ENCODE measurements around the gene PNISR. TPM values are rescaled to one million over a fixed set of nuclear protein-coding genes. Genes with fewer than 3 reads are reported as not detected.

The PNISR gene
- total RNA-seq, 1 donor from 2014 or later = 498 TPM

DNA sequence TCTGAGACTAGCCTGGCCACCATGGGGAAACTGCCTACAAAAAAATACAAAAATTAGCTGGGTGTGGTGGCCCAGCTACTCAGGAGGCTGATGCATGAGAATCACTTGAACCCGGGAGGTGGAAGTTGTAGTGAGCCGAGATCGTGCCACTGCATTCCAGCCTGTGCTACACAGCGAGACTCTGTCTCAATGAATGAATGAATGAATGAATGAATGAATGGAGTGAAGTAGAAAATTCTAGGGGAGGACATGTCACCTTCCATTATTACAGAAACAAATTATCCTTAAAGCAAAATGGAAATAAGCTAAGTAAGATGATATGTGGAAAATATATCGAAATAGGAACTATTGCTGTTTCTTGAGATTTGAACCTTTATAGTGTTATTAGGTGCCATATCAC lies 2.9 kb upstream of the PNISR start:
- Mint-ChIP-seq H3K4me3 (no peak overlapping the region), H3K27me3 (ENCODE audit: insufficient read depth, low read depth) (no peaks in the 10 kb centered on the region), H3K27ac (no peak overlapping the region), H3K36me3 (peaks cover 19% of the 10 kb centered on the region), H3K9me3 (no peaks in the 10 kb centered on the region), H3K4me1 (peaks cover 51% of the 10 kb centered on the region)
- H3F3A ChIP-seq (ENCODE audit: low read depth) = peaks cover 18% of the 10 kb centered on the region
- H3K9me3 ChIP-seq (ENCODE audit: low read depth) = no peaks in the 10 kb centered on the region
- H3K27me3 ChIP-seq = no peaks in the 10 kb centered on the region
- no peak overlapping the region for H3K4me3 ChIP-seq
- no peak overlapping the region for H3K9ac ChIP-seq
- no peak overlapping the region for H3K4me2 ChIP-seq
- H3K79me2 ChIP-seq (ENCODE audit: low read depth) = peaks cover 28% of the 10 kb centered on the region
- peaks cover 22% of the 10 kb centered on the region for H3K4me1 ChIP-seq
- DNase-seq (ENCODE audit: low spot score) = no peak
- TF ChIP-seq EZH2 (IDR thresholded peaks at IDR 0.05) (no peak), EZH2phosphoT487 (IDR thresholded peaks at IDR 0.05) (no peak)
- TF ChIP-seq, protein P1, sequence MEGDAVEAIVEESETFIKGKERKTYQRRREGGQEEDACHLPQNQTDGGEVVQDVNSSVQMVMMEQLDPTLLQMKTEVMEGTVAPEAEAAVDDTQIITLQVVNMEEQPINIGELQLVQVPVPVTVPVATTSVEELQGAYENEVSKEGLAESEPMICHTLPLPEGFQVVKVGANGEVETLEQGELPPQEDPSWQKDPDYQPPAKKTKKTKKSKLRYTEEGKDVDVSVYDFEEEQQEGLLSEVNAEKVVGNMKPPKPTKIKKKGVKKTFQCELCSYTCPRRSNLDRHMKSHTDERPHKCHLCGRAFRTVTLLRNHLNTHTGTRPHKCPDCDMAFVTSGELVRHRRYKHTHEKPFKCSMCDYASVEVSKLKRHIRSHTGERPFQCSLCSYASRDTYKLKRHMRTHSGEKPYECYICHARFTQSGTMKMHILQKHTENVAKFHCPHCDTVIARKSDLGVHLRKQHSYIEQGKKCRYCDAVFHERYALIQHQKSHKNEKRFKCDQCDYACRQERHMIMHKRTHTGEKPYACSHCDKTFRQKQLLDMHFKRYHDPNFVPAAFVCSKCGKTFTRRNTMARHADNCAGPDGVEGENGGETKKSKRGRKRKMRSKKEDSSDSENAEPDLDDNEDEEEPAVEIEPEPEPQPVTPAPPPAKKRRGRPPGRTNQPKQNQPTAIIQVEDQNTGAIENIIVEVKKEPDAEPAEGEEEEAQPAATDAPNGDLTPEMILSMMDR (IDR thresholded peaks at IDR 0.05) = no peak
- peaks cover 17% of the 10 kb centered on the region for H4K20me1 ChIP-seq (ENCODE audit: low read depth)
- no peaks in the 10 kb centered on the region for H3K36me3 ChIP-seq
- H3K27ac ChIP-seq = no peak overlapping the region
- H2AFZ ChIP-seq (replicated peaks) = no peak overlapping the region

DNA sequence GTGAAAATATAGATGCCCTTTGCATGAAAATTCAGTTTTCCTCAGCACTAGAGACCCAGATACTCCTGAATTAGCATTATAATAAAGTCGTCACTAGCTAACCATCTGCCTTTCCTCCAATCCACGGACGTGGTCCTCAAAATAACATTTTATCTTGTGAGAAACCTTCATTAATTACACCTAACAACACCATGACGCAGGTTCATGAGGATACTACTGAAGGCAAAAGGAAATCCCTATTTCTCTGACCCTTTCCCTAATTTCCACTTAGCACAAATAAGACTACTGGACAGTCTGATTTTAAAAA lies 1.3 kb upstream of the PNISR start:
- peak overlapping the region; percentile 99 for H3K27ac Mint-ChIP-seq
- peaks cover 44% of the 10 kb centered on the region for H3K79me2 ChIP-seq (ENCODE audit: low read depth)
- H3K27me3 Mint-ChIP-seq (ENCODE audit: insufficient read depth, low read depth) = no peaks in the 10 kb centered on the region
- H3F3A ChIP-seq (ENCODE audit: low read depth) = peaks cover 18% of the 10 kb centered on the region
- H3K9me3 Mint-ChIP-seq = no peaks in the 10 kb centered on the region
- peak overlapping the region; percentile 86 for H3K4me3 ChIP-seq
- H3K9me3 ChIP-seq (ENCODE audit: low read depth) = no peaks in the 10 kb centered on the region
- no peak overlapping the region for H3K9ac ChIP-seq
- no peaks in the 10 kb centered on the region for H3K36me3 ChIP-seq
- H3K4me1 Mint-ChIP-seq = peaks cover 45% of the 10 kb centered on the region
- peak overlapping the region; percentile 92 for H3K4me2 ChIP-seq
- peak overlapping the region; percentile 100 for H3K4me3 Mint-ChIP-seq
- H3K4me1 ChIP-seq = peaks cover 21% of the 10 kb centered on the region
- no peak overlapping the region for H3K27ac ChIP-seq
- no peak overlapping the region for H2AFZ ChIP-seq (replicated peaks)
- peaks cover 24% of the 10 kb centered on the region for H3K36me3 Mint-ChIP-seq
- no peak for DNase-seq (ENCODE audit: low spot score)
- H3K27me3 ChIP-seq = no peaks in the 10 kb centered on the region
- peaks cover 32% of the 10 kb centered on the region for H4K20me1 ChIP-seq (ENCODE audit: low read depth)
- no peak for TF ChIP-seq EZH2phosphoT487 (IDR thresholded peaks at IDR 0.05)
- no peak for TF ChIP-seq EZH2 (IDR thresholded peaks at IDR 0.05)
- TF ChIP-seq, protein P1 (IDR thresholded peaks at IDR 0.05) = no peak

DNA sequence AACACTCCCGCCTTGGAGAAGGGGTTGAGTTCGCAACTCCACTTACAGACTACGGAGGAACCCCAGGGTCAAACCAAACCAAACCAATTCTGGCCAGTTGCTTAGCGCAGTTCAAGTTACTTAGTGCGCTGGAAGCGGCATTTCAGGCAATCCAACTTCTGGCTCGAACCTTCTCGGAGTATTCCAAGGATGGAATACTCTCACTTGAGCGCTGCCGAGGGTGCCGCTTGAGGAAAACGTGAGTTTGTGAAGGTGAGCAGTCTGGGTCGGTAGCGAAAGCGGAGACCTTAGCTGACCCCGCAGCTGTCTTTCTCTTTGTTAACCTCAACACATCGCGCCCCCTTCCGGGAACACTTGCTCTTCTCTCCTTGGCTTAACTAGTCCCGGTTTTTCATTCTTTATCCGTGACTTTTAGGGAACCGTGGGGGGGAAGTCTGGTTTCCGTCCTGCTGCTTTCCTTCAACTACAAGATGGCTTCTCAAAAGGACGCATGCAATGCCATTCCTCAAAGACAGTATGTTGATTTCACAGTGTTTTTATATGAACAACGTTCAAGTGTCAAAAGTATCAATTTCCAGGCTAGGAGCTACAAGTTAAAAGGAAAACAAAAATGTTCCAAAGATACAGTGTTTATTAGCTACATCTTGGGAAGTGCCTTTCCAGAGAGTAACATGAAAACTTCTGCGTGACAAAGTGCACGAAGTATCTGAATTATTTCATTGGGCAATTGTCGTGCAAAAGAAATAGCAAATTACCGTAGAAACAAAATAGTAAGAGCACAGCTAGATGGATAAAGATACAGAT lies 741 bp upstream of the PNISR start:
- H3F3A ChIP-seq (ENCODE audit: low read depth) = peaks cover 18% of the 10 kb centered on the region
- H3K4me1 Mint-ChIP-seq = peaks cover 49% of the 10 kb centered on the region
- no peaks in the 10 kb centered on the region for H3K9me3 Mint-ChIP-seq
- TF ChIP-seq EZH2 (IDR thresholded peaks at IDR 0.05) = peak; percentile 24
- TF ChIP-seq, protein P1 (IDR thresholded peaks at IDR 0.05) = peak; percentile 71
- peak; percentile 19 for TF ChIP-seq EZH2phosphoT487 (IDR thresholded peaks at IDR 0.05)
- peak overlapping the region; percentile 100 for H3K4me3 Mint-ChIP-seq
- H3K36me3 ChIP-seq = no peaks in the 10 kb centered on the region
- H3K27me3 Mint-ChIP-seq (ENCODE audit: insufficient read depth, low read depth) = no peaks in the 10 kb centered on the region
- peak overlapping the region; percentile 94 for H2AFZ ChIP-seq (replicated peaks)
- H4K20me1 ChIP-seq (ENCODE audit: low read depth) = peaks cover 37% of the 10 kb centered on the region
- no peaks in the 10 kb centered on the region for H3K27me3 ChIP-seq
- H3K4me2 ChIP-seq = peak overlapping the region; percentile 92
- peak overlapping the region; percentile 92 for H3K27ac ChIP-seq
- H3K9me3 ChIP-seq (ENCODE audit: low read depth) = no peaks in the 10 kb centered on the region
- H3K36me3 Mint-ChIP-seq = peaks cover 25% of the 10 kb centered on the region
- DNase-seq (ENCODE audit: low spot score) = peak; percentile 94
- peak overlapping the region; percentile 69 for H3K9ac ChIP-seq
- peaks cover 49% of the 10 kb centered on the region for H3K79me2 ChIP-seq (ENCODE audit: low read depth)
- peaks cover 21% of the 10 kb centered on the region for H3K4me1 ChIP-seq
- H3K27ac Mint-ChIP-seq = peak overlapping the region; percentile 99
- peak overlapping the region; percentile 86 for H3K4me3 ChIP-seq
